IMR-90 (cell line): ENCODE data around the gene BRAT1. TPM values are rescaled to one million over a fixed set of nuclear protein-coding genes. Genes with fewer than 3 reads are reported as not detected.

Experiments
- ATAC-seq: fragments of 200-7000 bp; cut with Tn5 transposase; 2 replicates; pipeline ENCODE4 v1.9.1; 2020; ENCODE audit warnings: low read depth, mild to moderate bottlenecking, moderate library complexity
- BruUV-seq: library from RNA; stranded (reverse); fragments of 400-500 nt; replicated peaks from 2 replicates; lab custom pipeline; 2021; lab: Mats Ljungman, UMichigan
- CTCF ChIA-PET: fragments of 300-600 bp; formaldehyde crosslinking; extraction: SDS; loops from one replicate; lab custom pipeline; 2021; ENCODE audit warnings: antibody characterized with exemption; lab: Yijun Ruan, JAX
- POLR2A ChIA-PET: fragments of 300-600 bp; sonication (Branson Sonifier 250); formaldehyde crosslinking; loops from one replicate; lab custom pipeline; 2022; ENCODE audit warnings: antibody characterized with exemption; ENCODE audit not compliant: unreplicated experiment; lab: Charles Lee
- DNase-seq: peaks from one replicate; pipeline ENCODE4 v3.0.0; 2013
- H2AFZ ChIP-seq: replicated peaks from 2 replicates; pipeline ENCODE3; 2013; ENCODE audit warnings: low read length, mild to moderate bottlenecking; ENCODE audit not compliant: poor library complexity
- H2AK5ac ChIP-seq: 2 replicates; pipeline ENCODE4 v1.6.1; 2013; ENCODE audit warnings: low read depth, low read length, inconsistent platforms
- H2AK9ac ChIP-seq: replicated peaks from 2 replicates; pipeline ENCODE3; 2013; ENCODE audit warnings: mild to moderate bottlenecking, low read depth, low read length, moderate library complexity; ENCODE audit not compliant: poor library complexity
- H2BK120ac ChIP-seq: 2 replicates; pipeline ENCODE4 v1.6.1; 2013; ENCODE audit warnings: low read depth, low read length, inconsistent platforms
- H2BK15ac ChIP-seq: 3 replicates; pipeline ENCODE4 v1.6.1; 2013; ENCODE audit warnings: low read depth, low read length, inconsistent platforms
- H2BK20ac ChIP-seq: 2 replicates; pipeline ENCODE4 v1.6.1; 2013; ENCODE audit warnings: low read depth, mild to moderate bottlenecking, inconsistent platforms, low read length, moderate library complexity
- H2BK5ac ChIP-seq: 2 replicates; pipeline ENCODE4 v1.6.1; 2013; ENCODE audit warnings: mild to moderate bottlenecking, low read depth, low read length, inconsistent platforms; ENCODE audit not compliant: poor library complexity, severe bottlenecking
- H3K14ac ChIP-seq: replicated peaks from 2 replicates; pipeline ENCODE4 v1.6.1; 2013; ENCODE audit warnings: low read depth, low read length, inconsistent platforms
- H3K18ac ChIP-seq: 2 replicates; pipeline ENCODE4 v1.6.1; 2013; ENCODE audit warnings: low read depth, low read length, control low read depth
- H3K23ac ChIP-seq: 2 replicates; pipeline ENCODE4 v1.6.1; 2013; ENCODE audit warnings: low read depth, low read length, inconsistent platforms
- H3K27ac ChIP-seq: 2 replicates; pipeline ENCODE4 v1.5.1; 2013; ENCODE audit warnings: mild to moderate bottlenecking, control low read depth, low read length; ENCODE audit not compliant: insufficient read depth
- H3K27me3 ChIP-seq: 2 replicates; pipeline ENCODE4 v1.6.1; 2013; ENCODE audit warnings: low read length; ENCODE audit not compliant: control insufficient read depth, insufficient read depth
- H3K36me3 ChIP-seq: 2 replicates; pipeline ENCODE4 v1.6.1; 2013; ENCODE audit warnings: low read length, mixed read lengths; ENCODE audit not compliant: control insufficient read depth, insufficient read depth
- H3K4ac ChIP-seq: 2 replicates; pipeline ENCODE4 v1.6.1; 2013; ENCODE audit warnings: low read depth, low read length, inconsistent platforms
- H3K4me1 ChIP-seq: 2 replicates; pipeline ENCODE4 v1.6.1; 2013; ENCODE audit warnings: low read length, mixed read lengths; ENCODE audit not compliant: control insufficient read depth, insufficient read depth
- H3K4me2 ChIP-seq: 2 replicates; pipeline ENCODE4 v1.6.1; 2013; ENCODE audit warnings: low read depth, mild to moderate bottlenecking, control low read depth, low read length, moderate library complexity
- H3K4me3 ChIP-seq: 2 replicates; pipeline ENCODE4 v1.5.1; 2013; ENCODE audit warnings: low read depth, mild to moderate bottlenecking, control low read depth, low read length, moderate library complexity; ENCODE audit not compliant: insufficient read depth
- H3K56ac ChIP-seq: 2 replicates; pipeline ENCODE4 v1.6.1; 2013; ENCODE audit warnings: low read length, inconsistent platforms; ENCODE audit not compliant: insufficient read depth; ENCODE audit errors: extremely low read depth
- H3K79me1 ChIP-seq, 2 experiments: 2 replicates each; pipeline ENCODE4 v1.6.1; 2013; ENCODE audit warnings: low read length in 2 of 2, inconsistent platforms in 1 of 2, low read depth in 1 of 2
- H3K9ac ChIP-seq: 2 replicates; pipeline ENCODE4 v1.6.1; 2013; ENCODE audit warnings: low read depth, low read length, control low read depth
- H3K9me1 ChIP-seq: 2 replicates; pipeline ENCODE4 v1.6.1; 2013; ENCODE audit warnings: low read length, inconsistent platforms; ENCODE audit not compliant: insufficient read depth
- H3K9me3 ChIP-seq: 2 replicates; pipeline ENCODE4 v1.6.1; 2013; ENCODE audit warnings: low read length; ENCODE audit not compliant: control insufficient read depth, insufficient read depth
- H4K20me1 ChIP-seq: 2 replicates; pipeline ENCODE4 v1.6.1; 2013; ENCODE audit warnings: low read length, inconsistent platforms; ENCODE audit not compliant: insufficient read depth
- H4K5ac ChIP-seq: 2 replicates; pipeline ENCODE4 v1.6.1; 2013; ENCODE audit warnings: mild to moderate bottlenecking, low read depth, low read length, control low read depth
- H4K8ac ChIP-seq, 2 experiments: 2 replicates each; pipeline ENCODE4 v1.6.1; 2013; ENCODE audit warnings: low read depth in 2 of 2, low read length in 2 of 2, control low read depth in 1 of 2, inconsistent platforms in 1 of 2
- H4K91ac ChIP-seq: 2 replicates; pipeline ENCODE4 v1.6.1; 2013; ENCODE audit warnings: low read depth, low read length, inconsistent platforms; ENCODE audit not compliant: insufficient read depth
- BHLHE40 ChIP-seq: fragments of 150-350 bp; IDR thresholded peaks from 2 replicates; pipeline ENCODE4 v1.6.1; 2016; ENCODE audit warnings: mild to moderate bottlenecking, low read depth, low read length
- CEBPB ChIP-seq: IDR thresholded peaks from 2 replicates; pipeline ENCODE4 v1.6.1; 2012; ENCODE audit warnings: low read depth, low read length, improper control_type of control experiment
- CHD1 ChIP-seq: IDR thresholded peaks from 2 replicates; pipeline ENCODE4 v1.6.1; 2012; ENCODE audit warnings: low read depth, low read length, improper control_type of control experiment
- FOS ChIP-seq: fragments of 150-350 bp; IDR thresholded peaks from 2 replicates; pipeline ENCODE4 v1.6.1; 2016; ENCODE audit warnings: low read depth, low read length
- MAFK ChIP-seq: IDR thresholded peaks from 2 replicates; pipeline ENCODE4 v1.6.1; 2012; ENCODE audit warnings: low read depth, low read length, improper control_type of control experiment
- MXI1 ChIP-seq: IDR thresholded peaks from 2 replicates; pipeline ENCODE4 v1.6.1; 2012; ENCODE audit warnings: low read depth, mild to moderate bottlenecking, low read length, moderate library complexity, borderline replicate concordance
- NFE2L2 ChIP-seq: fragments of 150-350 bp; IDR thresholded peaks from 2 replicates; pipeline ENCODE4 v1.6.1; 2016; ENCODE audit warnings: low read depth, mild to moderate bottlenecking, low read length
- POLR2A ChIP-seq: IDR thresholded peaks from 2 replicates; pipeline ENCODE4 v1.6.1; 2012; ENCODE audit warnings: mild to moderate bottlenecking, low read depth, low read length
- RAD21 ChIP-seq: IDR thresholded peaks from 2 replicates; pipeline ENCODE4 v1.6.1; 2012; ENCODE audit warnings: low read length, improper control_type of control experiment
- RCOR1 ChIP-seq: IDR thresholded peaks from 2 replicates; pipeline ENCODE4 v1.6.1; 2012; ENCODE audit warnings: mild to moderate bottlenecking, low read length, improper control_type of control experiment; ENCODE audit not compliant: insufficient replicate concordance
- RFX5 ChIP-seq: IDR thresholded peaks from 2 replicates; pipeline ENCODE4 v1.8.0; 2012; ENCODE audit warnings: low read depth, mild to moderate bottlenecking, low read length, moderate library complexity
- SMC3 ChIP-seq: fragments of 150-350 bp; IDR thresholded peaks from 2 replicates; pipeline ENCODE4 v1.6.1; 2016; ENCODE audit warnings: low read depth, mild to moderate bottlenecking, antibody characterized with exemption, low read length, moderate library complexity
- WGBS, 2 experiments: methylation state at CpG; one replicate each; pipeline versions ENCODE4 v1.1.5 to v1.1.7; 2013; ENCODE audit warnings: missing lambda C conversion rate in 2 of 2; ENCODE audit not compliant: insufficient read length in 1 of 2; ENCODE audit errors: extremely low coverage in 2 of 2; 5-methylcytosine and 5-hydroxymethylcytosine counted together
- dilution Hi-C: fragments of 300-500 bp; cut with HindIII; formaldehyde crosslinking; loops from one replicate; pipeline ENCODE4 v1.14.3; 2018; ENCODE audit warnings: low sequenced_read_pairs; ENCODE audit not compliant: unreplicated experiment
- in situ Hi-C: fragments of 300-500 bp; cut with MboI; formaldehyde crosslinking; loops from 3 replicates; pipeline ENCODE4 v1.14.3; 2019; ENCODE audit warnings: low sequenced_read_pairs, inconsistent platforms, mixed read lengths
- intact Hi-C: fragments of 100-400 bp; cut with micrococcal nuclease; formaldehyde crosslinking; loops from 2 replicates; pipeline ENCODE4 v1.10.0; 2022
- polyA plus RNA-seq, 3 experiments: library from polyadenylated mRNA; depleted of rRNA; stranded (reverse); fragments of >200 nt; gene quantifications; 2 replicates each; pipeline ENCODE4 v1.2.3, GENCODE V29; 2012; ENCODE audit warnings: low replicate concordance in 1 of 3
- total RNA-seq: library from RNA; depleted of rRNA; stranded (reverse); fragments of >200 nt; gene quantifications from 2 replicates; pipeline ENCODE4 v1.2.3, GENCODE V29; 2012
- TF ChIP-seq, protein P1 (sequence below): conservative IDR thresholded peaks from 2 replicates; pipeline ENCODE4 v1.5.1; 2012; ENCODE audit warnings: mild to moderate bottlenecking, low read depth, low read length, improper control_type of control experiment
- TF ChIP-seq, protein P2 (sequence below): fragments of 150-350 bp; IDR thresholded peaks from 2 replicates; pipeline ENCODE4 v1.6.1; 2016; ENCODE audit warnings: low read depth, mild to moderate bottlenecking, low read length, moderate library complexity, borderline replicate concordance
- TF ChIP-seq, protein P3 (sequence below): fragments of 150-350 bp; IDR thresholded peaks from 2 replicates; pipeline ENCODE4 v1.6.1; 2017; ENCODE audit warnings: mild to moderate bottlenecking, antibody characterized with exemption, low read length, low read depth

The BRAT1 gene
- total and polyA plus RNA-seq, 2 of the 4 experiments (the other 2 are of a cell fraction), result 6.8 to 21.9 TPM

DNA sequence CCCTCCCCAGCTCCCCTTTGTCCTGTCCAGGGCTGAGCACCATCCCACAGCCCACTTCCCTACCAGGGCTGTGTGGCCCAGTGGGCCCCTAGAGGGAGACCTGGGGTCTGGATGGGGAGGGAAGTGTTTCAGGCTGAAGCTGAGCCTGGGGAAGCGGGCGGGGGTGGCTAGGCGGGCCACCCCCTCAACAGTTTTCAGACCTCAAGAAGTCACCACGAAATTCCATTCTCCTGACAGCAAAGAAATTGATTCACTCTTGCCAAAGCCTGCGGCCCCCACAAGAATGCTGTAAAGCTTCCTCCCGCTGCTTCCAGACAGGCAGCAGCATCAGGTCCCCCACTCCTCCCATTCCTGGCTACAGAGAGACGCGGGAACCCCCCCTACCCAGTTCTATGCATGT lies 38.3 kb downstream of the BRAT1 start:
- dilution Hi-C loops, result no loop called here
- H2AFZ ChIP-seq, result peak overlapping the region; percentile 81
- peak overlapping the region; percentile 99 for H2AK9ac ChIP-seq
- H3K14ac ChIP-seq, result peak overlapping the region; percentile 94
- H3K79me1 ChIP-seq, result peaks cover 0 to 8% of the 10 kb centered on the region in 2 experiments; a peak in 2 of 4 replicates
- peak overlapping the region; percentile 51 for H3K27ac ChIP-seq
- H2BK15ac ChIP-seq, result peak overlapping the region; percentile 95; the same call in 2 of the 3 replicates
- no peak overlapping the region for H4K5ac ChIP-seq
- peak overlapping the region; percentile 96 for H2BK20ac ChIP-seq
- ATAC-seq (peak; percentile 46), DNase-seq (peak; percentile 93)
- H3K4ac ChIP-seq, result peak overlapping the region; percentile 95
- H3K9ac ChIP-seq, result no peak overlapping the region
- peak overlapping the region; percentile 43; the same call in 1 of the 2 replicates for H3K18ac ChIP-seq
- H3K27me3 ChIP-seq, result peaks cover 1% of the 10 kb centered on the region; the same call in 1 of the 2 replicates
- peak overlapping the region; percentile 51; the same call in 1 of the 2 replicates for H3K23ac ChIP-seq
- in situ Hi-C loops, result no loop called here
- 0% methylated on average over 1 of the region's 8 CpGs; no CpG with 5 or more reads in 1 of the 2 experiments for WGBS, 2 experiments
- CTCF ChIA-PET, result interaction anchor here (0.6 to 1.3 kb wide), 3 partner anchors 10 to 48 kb away, joined by 3 read pairs; no protein-coding TSS in a partner anchor
- POLR2A ChIA-PET, result no interaction called here
- peak overlapping the region; percentile 94 for H4K91ac ChIP-seq
- peak overlapping the region; percentile 52; the same call in 1 of the 2 replicates for H3K56ac ChIP-seq
- no TSS peak for BruUV-seq
- H3K36me3 ChIP-seq, result no peaks in the 10 kb centered on the region
- H2BK5ac ChIP-seq, result peak overlapping the region; percentile 76
- H2BK120ac ChIP-seq, result peak overlapping the region; percentile 99
- 0 out of 2 replicates have a peak, but pooled peaks cover 9% of the 10 kb centered on the region for H4K20me1 ChIP-seq
- intact Hi-C loops, result loop anchor here (2.0 kb wide), 1 partner anchor 18 kb away; no protein-coding TSS in a partner anchor
- peak overlapping the region; percentile 60 to 89 for H4K8ac ChIP-seq
- H2AK5ac ChIP-seq, result peak overlapping the region; percentile 99
- H3K4me2 ChIP-seq, result peak overlapping the region; percentile 77
- H3K4me3 ChIP-seq, result no peak overlapping the region
- H3K9me3 ChIP-seq, result no peaks in the 10 kb centered on the region
- H3K4me1 ChIP-seq, result peaks cover 27% of the 10 kb centered on the region
- peaks cover 16% of the 10 kb centered on the region for H3K9me1 ChIP-seq
- no peak for TF ChIP-seq MAFK
- TF ChIP-seq MXI1, result no peak
- TF ChIP-seq RCOR1, result peak; percentile 30
- TF ChIP-seq CHD1, result no peak
- TF ChIP-seq, protein P1, sequence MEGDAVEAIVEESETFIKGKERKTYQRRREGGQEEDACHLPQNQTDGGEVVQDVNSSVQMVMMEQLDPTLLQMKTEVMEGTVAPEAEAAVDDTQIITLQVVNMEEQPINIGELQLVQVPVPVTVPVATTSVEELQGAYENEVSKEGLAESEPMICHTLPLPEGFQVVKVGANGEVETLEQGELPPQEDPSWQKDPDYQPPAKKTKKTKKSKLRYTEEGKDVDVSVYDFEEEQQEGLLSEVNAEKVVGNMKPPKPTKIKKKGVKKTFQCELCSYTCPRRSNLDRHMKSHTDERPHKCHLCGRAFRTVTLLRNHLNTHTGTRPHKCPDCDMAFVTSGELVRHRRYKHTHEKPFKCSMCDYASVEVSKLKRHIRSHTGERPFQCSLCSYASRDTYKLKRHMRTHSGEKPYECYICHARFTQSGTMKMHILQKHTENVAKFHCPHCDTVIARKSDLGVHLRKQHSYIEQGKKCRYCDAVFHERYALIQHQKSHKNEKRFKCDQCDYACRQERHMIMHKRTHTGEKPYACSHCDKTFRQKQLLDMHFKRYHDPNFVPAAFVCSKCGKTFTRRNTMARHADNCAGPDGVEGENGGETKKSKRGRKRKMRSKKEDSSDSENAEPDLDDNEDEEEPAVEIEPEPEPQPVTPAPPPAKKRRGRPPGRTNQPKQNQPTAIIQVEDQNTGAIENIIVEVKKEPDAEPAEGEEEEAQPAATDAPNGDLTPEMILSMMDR, result peak; percentile 30; the same call in 1 of the 2 replicates
- TF ChIP-seq CEBPB, result peak; percentile 85
- TF ChIP-seq POLR2A, result no peak
- TF ChIP-seq, protein P2, sequence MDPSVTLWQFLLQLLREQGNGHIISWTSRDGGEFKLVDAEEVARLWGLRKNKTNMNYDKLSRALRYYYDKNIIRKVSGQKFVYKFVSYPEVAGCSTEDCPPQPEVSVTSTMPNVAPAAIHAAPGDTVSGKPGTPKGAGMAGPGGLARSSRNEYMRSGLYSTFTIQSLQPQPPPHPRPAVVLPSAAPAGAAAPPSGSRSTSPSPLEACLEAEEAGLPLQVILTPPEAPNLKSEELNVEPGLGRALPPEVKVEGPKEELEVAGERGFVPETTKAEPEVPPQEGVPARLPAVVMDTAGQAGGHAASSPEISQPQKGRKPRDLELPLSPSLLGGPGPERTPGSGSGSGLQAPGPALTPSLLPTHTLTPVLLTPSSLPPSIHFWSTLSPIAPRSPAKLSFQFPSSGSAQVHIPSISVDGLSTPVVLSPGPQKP, result no peak
- TF ChIP-seq RAD21, result no peak; the same call in none of the 2 replicates
- no peak for TF ChIP-seq NFE2L2
- no peak for TF ChIP-seq RFX5
- TF ChIP-seq FOS, result peak; percentile 47
- peak; percentile 52 for TF ChIP-seq BHLHE40
- 0 out of 2 replicates have a peak, but pooled peaks have one; percentile 11 for TF ChIP-seq SMC3
- TF ChIP-seq, protein P3, sequence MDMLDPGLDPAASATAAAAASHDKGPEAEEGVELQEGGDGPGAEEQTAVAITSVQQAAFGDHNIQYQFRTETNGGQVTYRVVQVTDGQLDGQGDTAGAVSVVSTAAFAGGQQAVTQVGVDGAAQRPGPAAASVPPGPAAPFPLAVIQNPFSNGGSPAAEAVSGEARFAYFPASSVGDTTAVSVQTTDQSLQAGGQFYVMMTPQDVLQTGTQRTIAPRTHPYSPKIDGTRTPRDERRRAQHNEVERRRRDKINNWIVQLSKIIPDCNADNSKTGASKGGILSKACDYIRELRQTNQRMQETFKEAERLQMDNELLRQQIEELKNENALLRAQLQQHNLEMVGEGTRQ, result no peak
